Aorta (tissue), 5 donors: Measurements from ENCODE around the gene DPP6. TPM values are rescaled to one million over a fixed set of nuclear protein-coding genes. Genes with fewer than 3 reads are reported as not detected.

Experiments
- ATAC-seq: fragments of 200-7000 bp; cut with Tn5 transposase; one replicate; pipeline ENCODE4 v1.9.1; 2022; ENCODE audit warnings: moderate library complexity; ENCODE audit not compliant: low FRiP score
- DNase-seq, 2 donors: peaks; one replicate each; pipeline ENCODE4 v3.0.0-alpha.2; 2020
- H3K27ac ChIP-seq, 2 donors: one replicate each; pipeline ENCODE4 v1.5.1; 2013; ENCODE audit warnings: low read length in 2 of 2, mild to moderate bottlenecking in 2 of 2, moderate library complexity in 2 of 2, control low read depth in 1 of 2, inconsistent platforms in 1 of 2, low read depth in 1 of 2
- H3K27me3 ChIP-seq, 2 donors: one replicate each; pipeline ENCODE4 v1.6.1; 2013; ENCODE audit warnings: control low read depth in 1 of 2, low read length in 1 of 2, mild to moderate bottlenecking in 1 of 2, moderate library complexity in 1 of 2; ENCODE audit not compliant: insufficient read depth in 2 of 2, control insufficient read depth in 1 of 2
- H3K36me3 ChIP-seq, 2 donors: one replicate each; pipeline ENCODE4 v1.6.1; 2013; ENCODE audit warnings: control low read depth in 1 of 2, low read length in 1 of 2, mild to moderate bottlenecking in 1 of 2; ENCODE audit not compliant: insufficient read depth in 2 of 2, control insufficient read depth in 1 of 2
- H3K4me1 ChIP-seq, 2 donors: one replicate each; pipeline ENCODE4 v1.6.1; 2013; ENCODE audit warnings: low read length in 2 of 2, control low read depth in 1 of 2, mild to moderate bottlenecking in 1 of 2, moderate library complexity in 1 of 2; ENCODE audit not compliant: insufficient read depth in 2 of 2, control insufficient read depth in 1 of 2
- H3K4me3 ChIP-seq, 2 donors: one replicate each; pipeline ENCODE4 v1.5.1; 2013; ENCODE audit warnings: low read length in 2 of 2, control low read depth in 1 of 2, mild to moderate bottlenecking in 1 of 2
- H3K9me3 ChIP-seq: one replicate; pipeline ENCODE4 v1.6.1; 2013; ENCODE audit warnings: mild to moderate bottlenecking, low read length; ENCODE audit not compliant: control insufficient read depth
- WGBS, 2 donors: extraction: QIAGEN DNeasy Blood & Tissue Kit; methylation state at CpG; one replicate each; pipeline ENCODE4 v1.1.7; 2013; 5-methylcytosine and 5-hydroxymethylcytosine counted together
- intact Hi-C, 2 donors: fragments of 100-400 bp; cut with DNase I; formaldehyde crosslinking; loops; one replicate each; pipeline versions ENCODE4 v1.14.2 to v1.15.0; 2022
- polyA plus RNA-seq, 2 donors: library from polyadenylated mRNA; stranded (reverse); fragments of 200-250 nt; gene quantifications; one replicate each; pipeline ENCODE4 v1.2.3, GENCODE V29; 2013
- total RNA-seq, 2 donors: library from RNA; stranded (reverse); fragmentation: NEBNext Ultra II Directional; extraction: Animal tissue kit (Norgen Biotek cat#: 25700); gene quantifications; one replicate each; pipeline ENCODE4 v1.2.1, GENCODE V29; 2021
- donor health status: healthy with polysubstance abuse.
- donor health status: Bipolar disorder and iron deficiency.
- donor health status: DM: no; HTN: no; CAD: no.
- donor health status: DM: no; HTN: no; CAD: no.
- donor health status: DM: yes; HTN: yes; CAD: no.

Gene DPP6
- total and polyA plus RNA-seq, 4 donors, result 0.69 TPM; not detected in 3

DNA sequence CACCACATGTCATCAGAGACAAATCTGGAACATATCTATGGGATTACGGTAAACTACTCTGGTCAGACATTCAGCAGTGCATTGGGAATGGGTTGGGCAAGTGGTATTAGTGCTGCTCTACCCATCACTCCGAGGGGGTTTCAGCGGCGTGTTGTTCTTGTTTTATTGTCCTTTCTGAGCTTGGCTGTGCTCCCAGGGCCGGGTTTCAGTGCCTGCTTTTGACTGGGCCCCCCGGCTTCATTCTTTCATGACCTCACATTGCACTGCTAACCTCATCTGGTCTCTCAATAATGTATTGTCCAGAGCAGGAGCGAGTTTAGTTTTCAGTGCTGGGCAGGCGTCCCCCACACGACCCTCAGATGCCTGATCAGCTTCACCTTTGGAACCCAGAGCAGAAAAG, 586.1 kb downstream of the DPP6 start:
- no peak overlapping the region for H3K27ac ChIP-seq
- H3K4me3 ChIP-seq, result no peak overlapping the region
- no peaks in the 10 kb centered on the region for H3K4me1 ChIP-seq
- DNase-seq (no peak), ATAC-seq (no peak)
- WGBS, 2 donors, result 46 to 47% methylated on average over 9 of the region's 9 CpGs
- H3K9me3 ChIP-seq, result peaks cover 5% of the 10 kb centered on the region
- intact Hi-C loops, result no loop called here
- peaks cover 0 to 1% of the 10 kb centered on the region in 2 donors for H3K27me3 ChIP-seq
- no peaks in the 10 kb centered on the region for H3K36me3 ChIP-seq

DNA sequence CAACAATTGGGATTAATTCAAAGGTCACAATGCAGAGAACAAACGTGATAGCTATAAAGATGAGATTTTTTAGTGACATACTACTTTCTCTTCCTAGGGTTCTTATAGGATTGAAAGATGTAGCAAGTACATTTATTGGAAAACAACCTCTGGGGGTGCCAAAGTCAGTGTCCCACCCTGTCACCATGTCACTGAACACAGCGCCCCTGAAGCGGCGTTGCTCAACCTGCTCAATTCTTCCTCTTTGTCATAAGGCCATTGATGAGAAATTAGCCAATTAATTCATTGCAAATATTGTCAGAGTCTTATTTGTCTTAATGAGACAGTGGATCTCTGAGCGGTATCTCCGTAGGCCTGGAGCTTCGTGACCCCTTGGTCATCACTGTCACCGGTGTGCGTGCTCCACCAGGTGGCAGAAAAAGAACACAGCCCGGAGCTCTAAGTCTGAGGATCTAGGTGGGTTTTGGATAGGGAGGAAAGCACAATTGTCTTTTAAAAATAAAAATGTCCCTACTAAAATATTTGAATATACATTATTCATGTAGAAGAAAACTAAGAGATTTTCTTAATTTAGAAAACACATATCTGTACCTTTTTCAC, 588.2 kb downstream of the DPP6 start:
- WGBS, 2 donors, result 46 to 47% methylated on average over 10 of the region's 10 CpGs

DNA sequence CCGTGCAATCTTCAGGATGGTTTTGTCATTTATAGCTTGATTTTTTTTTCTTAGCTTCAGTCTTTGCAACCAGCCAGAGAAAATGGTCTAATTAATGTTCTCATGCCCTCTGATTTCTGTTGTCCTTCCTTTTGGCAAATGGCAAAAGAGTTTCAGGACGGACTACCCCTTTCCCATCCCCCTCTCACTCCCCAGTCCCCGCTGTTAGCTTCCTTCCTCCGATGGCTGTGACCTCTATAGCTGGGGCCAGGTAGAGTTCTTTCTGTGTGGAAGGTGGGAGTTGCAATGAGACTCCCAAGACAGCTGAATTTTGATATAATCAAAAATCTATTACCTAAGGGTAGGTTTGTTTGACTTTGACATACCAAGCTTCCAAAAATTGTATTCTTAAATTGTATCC, 588.7 kb downstream of the DPP6 start:
- 48 to 50% methylated on average over 4 of the region's 4 CpGs for WGBS, 2 donors

More for the DNA sequence above, 588.2 kb downstream of the DPP6 start:
- Histone ChIP-seq H3K4me3 (no peak overlapping the region), H3K27me3 (peaks cover 0 to 1% of the 10 kb centered on the region in 2 donors), H3K36me3 (no peaks in the 10 kb centered on the region), H3K9me3 (peaks cover 5% of the 10 kb centered on the region), H3K27ac (no peak overlapping the region), H3K4me1 (no peaks in the 10 kb centered on the region)
- ATAC-seq (no peak), DNase-seq (no peak)
- intact Hi-C loops, result no loop called here

DNA sequence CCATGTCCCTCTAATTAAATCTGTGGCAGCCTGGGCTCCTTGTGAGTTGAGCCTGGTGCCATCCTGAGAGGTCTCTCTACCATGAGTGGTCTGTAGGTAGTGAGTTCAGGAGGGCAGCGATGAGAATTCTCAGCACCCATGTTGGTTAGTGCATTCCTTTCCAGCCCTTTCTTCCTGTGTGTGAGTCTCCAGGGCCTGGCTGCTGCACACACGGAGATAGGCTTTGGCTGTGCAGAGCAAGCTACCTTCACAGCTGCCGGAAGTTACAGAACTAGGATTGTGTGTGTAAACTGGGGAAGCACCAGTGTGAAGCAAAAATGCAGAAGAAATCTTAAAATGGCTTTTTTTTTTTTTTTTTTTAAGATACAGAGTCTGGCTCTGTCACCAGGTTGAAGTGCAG, 592.2 kb downstream of the DPP6 start:
- Histone ChIP-seq H3K9me3 (no peaks in the 10 kb centered on the region), H3K36me3 (no peaks in the 10 kb centered on the region), H3K27ac (no peak overlapping the region), H3K4me1 (no peaks in the 10 kb centered on the region), H3K4me3 (no peak overlapping the region), H3K27me3 (peaks cover 0 to 1% of the 10 kb centered on the region in 2 donors)
- WGBS, 2 donors, result 67 to 68% methylated on average over 3 of the region's 3 CpGs
- DNase-seq (no peak), ATAC-seq (no peak)
- intact Hi-C loops, result no loop called here

More for the DNA sequence above, 588.7 kb downstream of the DPP6 start:
- no peak for DNase-seq
- no peak overlapping the region for H3K4me3 ChIP-seq
- no peak for ATAC-seq
- no peaks in the 10 kb centered on the region for H3K36me3 ChIP-seq
- no peak overlapping the region for H3K27ac ChIP-seq
- H3K27me3 ChIP-seq, result peaks cover 0 to 1% of the 10 kb centered on the region in 2 donors
- intact Hi-C loops, result no loop called here
- H3K4me1 ChIP-seq, result no peaks in the 10 kb centered on the region
- peaks cover 2% of the 10 kb centered on the region for H3K9me3 ChIP-seq

DNA sequence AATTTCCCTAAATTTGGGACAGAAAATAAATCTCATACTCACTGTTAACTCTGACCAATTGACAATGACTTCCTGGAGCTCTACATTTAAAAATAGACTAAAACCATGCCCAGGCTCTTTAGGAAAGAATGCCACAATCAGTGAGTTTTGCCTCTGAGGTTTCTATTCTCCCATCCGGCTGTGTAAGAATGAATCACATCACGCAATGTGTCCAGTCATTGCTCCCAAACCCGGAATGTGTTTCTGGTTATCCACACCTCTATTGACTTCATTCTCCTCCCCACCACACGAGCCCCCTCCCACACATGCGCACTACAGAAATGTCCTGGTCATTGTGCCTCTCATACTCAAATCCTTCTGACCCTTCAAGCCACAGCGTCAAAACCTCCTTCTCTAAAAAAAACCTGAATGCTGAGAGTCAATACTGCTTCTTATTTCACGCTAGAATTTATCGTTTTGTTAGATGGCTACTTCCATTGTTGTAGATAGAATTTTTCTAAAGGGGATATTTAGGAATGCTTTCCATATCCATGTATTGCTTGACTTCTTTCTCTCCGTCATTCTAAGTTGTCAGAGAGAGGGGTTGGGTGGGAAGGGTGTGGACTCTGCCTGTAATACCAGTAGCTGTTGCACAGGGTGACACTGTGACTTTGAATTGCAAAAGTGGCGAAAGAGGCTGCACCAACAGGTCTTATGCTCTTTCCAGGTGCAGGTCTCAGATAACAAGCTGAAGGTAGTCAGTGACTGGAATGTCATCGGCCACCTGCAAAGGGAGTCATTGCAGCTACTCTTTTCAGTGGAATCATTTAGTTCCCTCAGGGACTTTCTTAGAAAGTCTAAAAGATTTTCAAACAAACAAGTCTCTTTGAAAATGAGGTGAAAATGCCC, 594.2 kb downstream of the DPP6 start:
- intact Hi-C loops, result no loop called here
- 84 to 87% methylated on average over 11 of the region's 11 CpGs for WGBS, 2 donors
- no peak for ATAC-seq

DNA sequence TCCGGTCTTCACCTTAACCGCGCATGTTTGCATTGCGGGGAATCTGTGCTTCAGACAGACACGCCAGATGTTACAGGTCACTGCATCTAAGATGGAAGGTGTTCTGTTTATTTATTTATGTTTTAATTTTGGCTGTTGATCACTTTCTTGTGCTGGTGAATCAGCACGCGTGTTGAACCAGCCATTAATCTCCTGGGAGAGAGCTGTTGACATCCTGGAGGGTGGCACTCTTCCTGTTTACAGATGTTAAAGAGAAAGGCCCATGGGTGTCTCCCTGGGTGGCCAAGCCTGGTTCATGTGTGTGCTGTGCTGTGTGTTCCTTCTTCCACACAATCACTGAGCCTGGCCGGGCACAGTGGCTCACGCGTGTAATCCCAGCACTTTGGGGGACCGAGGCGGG, 595.4 kb downstream of the DPP6 start:
- no peaks in the 10 kb centered on the region for H3K27me3 ChIP-seq
- no peak overlapping the region for H3K27ac ChIP-seq
- ATAC-seq, result no peak
- 48 to 75% methylated on average over 12 of the region's 12 CpGs for WGBS, 2 donors
- H3K4me3 ChIP-seq, result no peak overlapping the region
- H3K9me3 ChIP-seq, result peaks cover 2% of the 10 kb centered on the region
- H3K36me3 ChIP-seq, result no peaks in the 10 kb centered on the region
- intact Hi-C loops, result no loop called here
- no peak for DNase-seq
- H3K4me1 ChIP-seq, result no peaks in the 10 kb centered on the region

More for the DNA sequence above, 594.2 kb downstream of the DPP6 start:
- no peak for DNase-seq
- Histone ChIP-seq H3K4me3 (no peak overlapping the region), H3K27me3 (peaks cover 0 to 1% of the 10 kb centered on the region in 2 donors), H3K36me3 (no peaks in the 10 kb centered on the region), H3K4me1 (no peaks in the 10 kb centered on the region), H3K27ac (no peak overlapping the region), H3K9me3 (peaks cover 1% of the 10 kb centered on the region)

DNA sequence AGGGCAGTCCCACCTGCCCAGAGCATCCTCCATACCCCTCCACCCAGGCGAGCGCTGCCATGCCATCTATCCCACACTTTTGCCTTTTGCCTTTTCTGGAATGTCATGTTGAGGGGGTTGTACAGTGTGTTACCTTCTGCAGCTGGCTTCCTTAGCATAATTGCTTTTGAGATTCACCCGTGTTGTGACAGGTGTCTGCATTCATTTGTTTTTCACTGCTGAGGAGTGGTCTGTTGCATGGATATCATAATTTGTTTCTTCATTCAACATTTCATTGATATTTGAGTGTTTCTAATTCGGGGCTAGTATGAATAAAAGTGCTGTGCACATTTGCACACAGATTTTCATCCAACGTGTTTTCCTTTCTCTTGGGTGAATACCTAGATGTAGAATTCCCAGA, 596.8 kb downstream of the DPP6 start:
- no peak overlapping the region for H3K4me3 ChIP-seq
- peaks cover 2% of the 10 kb centered on the region for H3K9me3 ChIP-seq
- no peaks in the 10 kb centered on the region for H3K4me1 ChIP-seq
- ATAC-seq, result no peak
- H3K27me3 ChIP-seq, result no peaks in the 10 kb centered on the region
- intact Hi-C loops, result no loop called here
- 76 to 80% methylated on average over 5 of the region's 5 CpGs for WGBS, 2 donors
- no peak for DNase-seq
- H3K36me3 ChIP-seq, result no peaks in the 10 kb centered on the region
- H3K27ac ChIP-seq, result no peak overlapping the region

DNA sequence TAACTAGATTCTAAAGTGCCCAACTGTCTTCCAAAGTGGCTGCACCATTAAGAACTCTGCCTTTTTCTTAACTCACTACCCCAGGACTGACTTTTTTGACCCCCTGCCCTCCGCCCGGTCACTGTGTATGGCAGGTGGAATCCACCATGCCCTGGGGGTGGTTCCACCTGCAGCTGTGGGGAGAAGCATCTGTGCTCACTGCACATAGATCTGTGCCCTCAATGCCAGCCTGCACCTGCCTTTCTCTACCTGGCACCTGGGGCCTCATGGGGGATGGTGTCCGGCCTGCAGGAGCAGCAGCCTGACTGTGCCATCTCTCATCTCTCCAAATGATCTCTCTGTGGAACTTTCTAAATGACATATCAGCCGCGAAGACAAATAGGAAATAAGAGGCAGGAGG, 597.2 kb downstream of the DPP6 start:
- Histone ChIP-seq H3K27me3 (no peaks in the 10 kb centered on the region), H3K27ac (no peak overlapping the region), H3K4me3 (no peak overlapping the region), H3K4me1 (no peaks in the 10 kb centered on the region), H3K9me3 (peaks cover 2% of the 10 kb centered on the region), H3K36me3 (no peaks in the 10 kb centered on the region)
- DNase-seq (no peak), ATAC-seq (no peak)
- WGBS, 2 donors, result 73 to 75% methylated on average over 5 of the region's 5 CpGs
- intact Hi-C loops, result no loop called here

DNA sequence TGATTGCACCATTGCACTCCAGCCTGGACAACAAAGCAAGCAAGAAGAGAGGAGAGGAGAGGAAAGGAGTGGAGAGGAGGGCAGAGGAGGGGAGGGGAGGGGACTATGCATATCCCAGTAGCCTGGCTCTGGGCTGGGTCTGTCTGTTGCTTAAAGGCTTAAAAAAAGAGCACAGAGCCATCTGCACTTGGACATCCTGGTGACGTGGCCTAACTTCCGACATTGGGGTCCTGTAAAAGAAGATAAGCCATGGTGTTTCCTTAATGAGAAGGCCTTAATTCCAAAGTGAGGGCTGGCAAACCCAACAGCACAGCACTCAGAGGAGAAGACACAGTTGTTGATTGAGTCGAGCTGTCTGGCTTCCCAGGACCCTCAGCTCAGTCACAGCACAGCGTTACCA, 598.1 kb downstream of the DPP6 start:
- no peak overlapping the region for H3K4me3 ChIP-seq
- intact Hi-C loops, result no loop called here
- H3K4me1 ChIP-seq, result no peaks in the 10 kb centered on the region
- DNase-seq, result no peak
- ATAC-seq, result no peak
- H3K9me3 ChIP-seq, result peaks cover 2% of the 10 kb centered on the region
- H3K27me3 ChIP-seq, result no peaks in the 10 kb centered on the region
- H3K27ac ChIP-seq, result no peak overlapping the region
- 74 to 79% methylated on average over 4 of the region's 4 CpGs for WGBS, 2 donors
- H3K36me3 ChIP-seq, result no peaks in the 10 kb centered on the region
